ENCODE measurements around the gene PARP9. TPM values are rescaled to one million over a fixed set of nuclear protein-coding genes. Genes with fewer than 3 reads are reported as not detected.

The PARP9 gene
- total RNA-seq, 4 donors from 2014 or later, result 26.4 to 38.8 (median 31.2) TPM

- DNase-seq, result no peak
- Histone ChIP-seq H3K27me3 (no peaks in the 10 kb centered on the region), H3K9me3 (no peaks in the 10 kb centered on the region), H3K4me1 (no peaks in the 10 kb centered on the region), H3K27ac (no peak overlapping the region), H3K4me3 (no peak overlapping the region), H3K36me3 (no peaks in the 10 kb centered on the region)
- TF ChIP-seq CTCF (IDR thresholded peaks at IDR 0.05) (no peak), POLR2A (IDR thresholded peaks at IDR 0.05) (no peak)
These were observed 39.0 kb upstream of the PARP9 start for GRCh38 chr3:122603056-122603455.

- no peak for DNase-seq
- no peaks in the 10 kb centered on the region for H3K27me3 ChIP-seq
- H3K36me3 ChIP-seq, result no peaks in the 10 kb centered on the region
- H3K4me3 ChIP-seq, result no peak overlapping the region
- TF ChIP-seq POLR2A (IDR thresholded peaks at IDR 0.05) (no peak), CTCF (IDR thresholded peaks at IDR 0.05) (no peak)
- H3K27ac ChIP-seq, result no peak overlapping the region
- H3K9me3 ChIP-seq, result no peaks in the 10 kb centered on the region
- H3K4me1 ChIP-seq, result no peaks in the 10 kb centered on the region
These were observed 38.1 kb upstream of the PARP9 start for GRCh38 chr3:122602011-122602710.

DNA sequence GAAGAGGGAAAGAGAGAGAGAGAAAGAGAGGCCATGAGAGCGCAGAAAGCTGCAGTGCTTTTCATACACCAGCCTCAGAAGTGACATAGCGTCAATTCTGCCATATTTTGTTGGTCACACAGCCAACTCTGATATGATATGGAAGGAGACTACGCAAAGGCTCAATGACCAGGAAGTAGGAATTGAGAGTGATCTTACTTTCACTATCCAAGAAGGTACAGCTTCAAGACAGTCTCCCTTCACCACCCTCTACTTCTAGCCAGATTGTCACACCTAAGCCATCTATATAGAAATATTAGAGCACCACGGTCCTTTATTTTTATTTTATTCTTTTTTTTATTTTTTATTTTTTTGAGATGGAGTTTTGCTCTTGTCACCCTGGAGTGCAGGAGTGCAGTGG, 34.5 kb upstream of the PARP9 start:
- no peaks in the 10 kb centered on the region for H3K27me3 ChIP-seq
- H3K4me3 ChIP-seq, result no peak overlapping the region

GRCh38 chr3:122598151-122598550, 34.1 kb upstream of the PARP9 start:
- Histone ChIP-seq H3K9me3 (no peaks in the 10 kb centered on the region), H3K27me3 (no peaks in the 10 kb centered on the region), H3K36me3 (no peaks in the 10 kb centered on the region), H3K4me1 (no peaks in the 10 kb centered on the region), H3K4me3 (no peak overlapping the region), H3K27ac (no peak overlapping the region)
- TF ChIP-seq CTCF (IDR thresholded peaks at IDR 0.05) (no peak), POLR2A (IDR thresholded peaks at IDR 0.05) (no peak)
- no peak for DNase-seq

More for the DNA sequence above, 34.5 kb upstream of the PARP9 start:
- no peak for TF ChIP-seq POLR2A (IDR thresholded peaks at IDR 0.05)
- no peak for TF ChIP-seq CTCF (IDR thresholded peaks at IDR 0.05)
- H3K9me3 ChIP-seq, result no peaks in the 10 kb centered on the region
- H3K36me3 ChIP-seq, result no peaks in the 10 kb centered on the region
- H3K4me1 ChIP-seq, result no peaks in the 10 kb centered on the region
- H3K27ac ChIP-seq, result no peak overlapping the region
- no peak for DNase-seq

DNA sequence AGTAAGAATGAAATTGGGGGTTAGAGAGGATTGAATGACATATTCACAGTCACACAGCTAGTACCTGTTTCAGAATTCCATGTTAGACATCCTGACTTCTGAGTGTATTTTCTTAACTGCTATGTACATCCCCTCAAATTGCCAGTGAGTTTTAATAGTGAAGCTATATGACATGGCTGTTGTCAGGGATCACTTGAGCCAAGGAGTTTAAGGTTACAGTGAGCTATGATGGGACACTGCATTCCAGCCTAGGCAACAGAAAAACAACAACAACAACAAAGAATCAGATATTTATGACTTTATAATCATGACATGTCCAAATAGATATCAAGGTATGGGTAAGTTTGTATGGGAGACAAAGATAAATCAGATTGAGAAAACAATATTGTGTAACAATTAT, 29.9 kb upstream of the PARP9 start:
- Histone ChIP-seq H3K36me3 (no peaks in the 10 kb centered on the region), H3K4me1 (no peaks in the 10 kb centered on the region), H3K9me3 (no peaks in the 10 kb centered on the region), H3K27me3 (no peaks in the 10 kb centered on the region), H3K4me3 (no peak overlapping the region), H3K27ac (no peak overlapping the region)
- no peak for TF ChIP-seq POLR2A (IDR thresholded peaks at IDR 0.05)
- no peak for TF ChIP-seq CTCF (IDR thresholded peaks at IDR 0.05)
- no peak for DNase-seq

DNA sequence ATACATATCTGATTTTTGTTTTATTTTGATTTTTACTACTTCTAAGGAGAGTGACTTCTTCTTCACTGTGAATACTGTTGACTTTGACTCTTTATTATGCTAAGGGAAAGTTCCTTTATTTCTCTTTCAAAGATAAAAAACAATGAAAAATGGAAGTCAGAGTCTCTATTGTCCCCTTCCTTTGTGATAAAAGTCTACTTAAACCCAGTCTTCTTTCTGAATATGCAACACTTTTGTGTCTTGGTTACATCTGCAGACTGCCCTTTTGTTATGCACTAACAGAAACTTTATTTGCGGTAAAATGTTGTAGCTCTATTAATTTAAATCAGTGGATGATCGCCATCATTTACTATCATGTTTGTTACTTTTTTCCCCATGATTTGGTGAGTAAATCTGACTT, 26.5 kb upstream of the PARP9 start:
- H3K9me3 ChIP-seq, result no peaks in the 10 kb centered on the region
- no peak overlapping the region for H3K4me3 ChIP-seq
- no peak for DNase-seq
- TF ChIP-seq CTCF (IDR thresholded peaks at IDR 0.05), result no peak
- TF ChIP-seq POLR2A (IDR thresholded peaks at IDR 0.05), result no peak
- no peaks in the 10 kb centered on the region for H3K27me3 ChIP-seq
- no peaks in the 10 kb centered on the region for H3K4me1 ChIP-seq
- no peaks in the 10 kb centered on the region for H3K36me3 ChIP-seq
- no peak overlapping the region for H3K27ac ChIP-seq
